GM13976 (cell line): Measurements from ENCODE around the gene IARS2.
"Not testable (repeated sequence)": the region's sequence is repeated elsewhere in the genome, so short reads cannot be mapped to it uniquely, and the experiment has no call there.

Source experiments
- DNase-seq: peaks from one replicate; pipeline ENCODE4 v3.0.0; 2012; ENCODE audit warnings: low spot score
- in situ Hi-C: fragments of 300-500 bp; cut with MboI; formaldehyde crosslinking; loops from one replicate; pipeline ENCODE4 v1.12.0; 2022; ENCODE audit warnings: low sequenced_read_pairs, mixed read lengths, inconsistent platforms; ENCODE audit not compliant: unreplicated experiment
- TF ChIP-seq, protein P1 (sequence below): IDR thresholded peaks from 2 replicates; pipeline ENCODE4 v1.5.1; 2012; ENCODE audit warnings: borderline replicate concordance, mild to moderate bottlenecking; ENCODE audit not compliant: insufficient read depth; ENCODE audit errors: extremely low read depth, missing control alignments, control extremely low read depth

The IARS2 gene

DNA sequence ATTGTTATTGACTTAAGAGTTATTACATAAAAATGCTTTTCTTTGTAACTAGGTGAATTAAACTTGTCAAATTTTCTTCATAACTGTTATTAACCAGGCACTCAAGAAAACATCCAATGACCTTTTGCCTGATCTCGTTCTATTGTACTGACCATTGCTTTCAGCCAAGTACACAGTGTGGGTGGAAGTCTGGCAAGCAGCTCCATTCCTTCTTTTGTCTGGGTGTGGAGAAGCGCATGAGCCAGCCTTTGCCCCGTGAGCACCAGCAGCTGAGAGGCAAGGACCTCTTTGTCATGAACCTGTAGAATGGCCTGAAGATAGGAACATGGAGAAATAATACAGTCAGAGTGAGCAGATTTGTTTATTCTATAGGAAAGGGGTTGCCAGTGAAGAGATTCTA is 57.5 kb downstream of the IARS2 start:
- TF ChIP-seq, protein P1, sequence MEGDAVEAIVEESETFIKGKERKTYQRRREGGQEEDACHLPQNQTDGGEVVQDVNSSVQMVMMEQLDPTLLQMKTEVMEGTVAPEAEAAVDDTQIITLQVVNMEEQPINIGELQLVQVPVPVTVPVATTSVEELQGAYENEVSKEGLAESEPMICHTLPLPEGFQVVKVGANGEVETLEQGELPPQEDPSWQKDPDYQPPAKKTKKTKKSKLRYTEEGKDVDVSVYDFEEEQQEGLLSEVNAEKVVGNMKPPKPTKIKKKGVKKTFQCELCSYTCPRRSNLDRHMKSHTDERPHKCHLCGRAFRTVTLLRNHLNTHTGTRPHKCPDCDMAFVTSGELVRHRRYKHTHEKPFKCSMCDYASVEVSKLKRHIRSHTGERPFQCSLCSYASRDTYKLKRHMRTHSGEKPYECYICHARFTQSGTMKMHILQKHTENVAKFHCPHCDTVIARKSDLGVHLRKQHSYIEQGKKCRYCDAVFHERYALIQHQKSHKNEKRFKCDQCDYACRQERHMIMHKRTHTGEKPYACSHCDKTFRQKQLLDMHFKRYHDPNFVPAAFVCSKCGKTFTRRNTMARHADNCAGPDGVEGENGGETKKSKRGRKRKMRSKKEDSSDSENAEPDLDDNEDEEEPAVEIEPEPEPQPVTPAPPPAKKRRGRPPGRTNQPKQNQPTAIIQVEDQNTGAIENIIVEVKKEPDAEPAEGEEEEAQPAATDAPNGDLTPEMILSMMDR, result no peak
- DNase-seq, result no peak
- in situ Hi-C loops, result no loop called here

DNA sequence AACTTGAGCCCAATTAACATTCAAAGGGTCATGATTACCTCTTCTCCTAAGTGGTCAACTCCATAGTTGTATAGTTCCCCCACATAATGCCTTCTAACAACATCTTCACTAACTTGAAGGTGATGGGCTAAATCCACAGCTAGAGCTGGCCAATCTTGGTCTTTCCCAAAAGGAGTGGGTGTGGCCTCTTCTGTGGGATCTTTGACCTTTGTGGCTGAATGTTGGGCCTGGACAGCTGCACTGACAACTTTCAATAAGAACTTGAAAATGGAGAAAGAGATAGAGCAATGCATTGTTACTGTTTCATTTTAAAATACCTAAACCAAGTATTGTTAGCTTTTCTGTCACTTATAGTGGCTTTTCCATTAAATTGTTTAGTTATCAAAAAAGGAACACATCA is 59.2 kb downstream of the IARS2 start:
- in situ Hi-C loops, result no loop called here

DNA sequence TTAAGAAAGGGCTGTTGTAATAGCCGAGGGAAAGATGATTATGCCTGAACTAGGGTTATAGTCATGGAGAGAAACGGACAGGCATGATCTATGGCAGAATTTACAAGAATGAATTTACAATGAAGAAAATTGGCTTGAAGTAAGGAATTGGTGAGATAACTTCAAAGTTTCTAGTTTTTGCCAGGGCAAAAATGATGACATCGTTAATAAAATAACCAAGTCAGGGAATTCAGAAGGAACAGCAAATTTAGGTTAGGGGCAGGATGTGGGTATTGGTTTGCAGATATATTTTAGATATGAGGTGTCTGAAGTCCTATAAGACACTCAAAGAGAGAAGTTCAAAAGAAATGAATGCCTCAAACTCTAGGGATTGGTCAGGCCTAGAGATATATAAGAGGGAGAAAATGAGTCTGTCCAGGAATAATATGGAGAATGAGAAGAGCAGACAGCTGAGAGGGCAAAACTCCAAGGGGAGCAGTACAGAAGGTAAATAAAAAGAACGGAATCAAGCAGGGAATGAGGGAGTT is 62.8 kb downstream of the IARS2 start:
- in situ Hi-C loops, result no loop called here
- no peak for DNase-seq
- TF ChIP-seq, protein P1, result no peak

More for the DNA sequence above, 59.2 kb downstream of the IARS2 start:
- DNase-seq, result no peak
- TF ChIP-seq, protein P1, result no peak

DNA sequence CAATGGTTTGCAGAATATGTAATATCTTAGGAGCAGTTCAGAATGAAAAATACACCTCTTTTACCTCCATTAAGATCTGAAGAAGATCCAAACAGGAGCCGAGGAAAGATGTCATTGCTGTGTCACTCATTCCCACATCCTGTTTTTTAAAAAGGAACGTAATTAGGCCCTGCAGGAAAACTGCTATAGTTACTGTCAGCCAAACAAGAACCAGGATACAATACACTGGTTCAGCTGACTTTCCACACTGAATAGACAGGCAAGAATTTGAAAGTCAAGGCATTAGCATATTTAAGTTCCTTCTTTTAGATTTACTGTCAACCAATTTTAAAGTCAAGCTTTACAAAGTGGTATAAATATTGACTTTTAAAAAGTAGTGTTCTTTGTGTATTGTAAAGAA is 63.8 kb downstream of the IARS2 start:
- TF ChIP-seq, protein P1, result no peak
- in situ Hi-C loops, result no loop called here
- no peak for DNase-seq

DNA sequence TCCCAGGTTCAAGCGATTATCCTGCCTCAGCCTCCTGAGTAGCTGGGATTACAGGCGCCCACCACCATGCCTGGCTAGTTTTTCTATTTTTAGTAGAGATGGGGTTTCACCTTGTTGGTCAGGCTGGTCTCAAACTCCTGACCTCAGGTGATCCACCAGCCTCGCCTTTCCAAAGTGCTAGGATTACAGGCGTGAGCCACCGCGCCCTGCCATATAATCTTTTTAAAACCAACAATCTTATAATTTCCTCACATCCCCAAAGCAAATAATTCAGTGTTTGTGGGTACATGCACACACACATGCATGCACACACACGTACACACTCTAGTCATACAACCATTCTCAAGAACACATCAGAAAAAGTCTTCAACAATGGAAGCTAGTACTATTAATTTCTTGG is 64.6 kb downstream of the IARS2 start:
- DNase-seq, in situ Hi-C loops: not testable (repeated sequence)

DNA sequence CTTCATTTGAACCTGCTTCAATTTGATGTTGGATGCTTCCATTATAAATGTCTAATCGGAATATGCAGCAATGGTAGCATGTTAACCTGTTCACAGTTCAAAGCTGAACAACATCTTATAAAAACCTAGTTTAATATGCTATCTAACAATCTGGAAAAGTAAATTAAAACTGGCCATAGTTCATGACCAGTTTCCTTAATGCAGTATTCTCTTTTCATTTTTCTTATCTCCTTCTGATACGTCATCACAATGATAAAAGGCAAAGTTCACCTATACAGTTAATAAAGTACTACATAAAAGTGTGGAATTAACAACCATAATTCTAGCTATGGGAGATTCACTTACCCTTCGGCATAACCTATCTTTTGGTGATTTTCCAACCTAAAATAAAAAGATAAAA is 65.1 kb downstream of the IARS2 start:
- DNase-seq, result no peak
- TF ChIP-seq, protein P1, result no peak
- in situ Hi-C loops, result no loop called here

DNA sequence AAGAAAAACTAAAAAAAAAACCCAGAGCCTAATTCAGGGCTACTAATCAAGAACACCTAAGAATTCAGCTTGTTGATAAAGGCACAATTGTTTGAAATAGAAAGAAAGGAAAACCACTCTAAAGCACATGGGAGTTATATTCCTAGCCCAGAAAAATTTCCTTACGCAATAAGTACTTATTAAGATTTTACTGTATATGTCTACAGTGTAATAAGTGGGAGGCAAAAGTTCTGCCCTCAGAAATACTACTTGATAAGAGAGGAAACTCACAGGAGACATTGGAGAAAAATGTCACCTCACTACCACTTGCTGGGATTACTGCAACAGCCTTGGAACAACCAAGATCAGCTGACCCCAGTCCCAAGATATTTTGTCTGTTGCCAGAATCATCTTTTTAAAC is 66.1 kb downstream of the IARS2 start:
- DNase-seq, result no peak
- in situ Hi-C loops, result no loop called here
- TF ChIP-seq, protein P1, result no peak
